ENCODE data around the gene SLIT1. TPM values are rescaled to one million over a fixed set of nuclear protein-coding genes. Genes with fewer than 3 reads are reported as not detected.

The SLIT1 gene
- total RNA-seq, 1 experiment from 2014 or later = 0.41 TPM

DNA sequence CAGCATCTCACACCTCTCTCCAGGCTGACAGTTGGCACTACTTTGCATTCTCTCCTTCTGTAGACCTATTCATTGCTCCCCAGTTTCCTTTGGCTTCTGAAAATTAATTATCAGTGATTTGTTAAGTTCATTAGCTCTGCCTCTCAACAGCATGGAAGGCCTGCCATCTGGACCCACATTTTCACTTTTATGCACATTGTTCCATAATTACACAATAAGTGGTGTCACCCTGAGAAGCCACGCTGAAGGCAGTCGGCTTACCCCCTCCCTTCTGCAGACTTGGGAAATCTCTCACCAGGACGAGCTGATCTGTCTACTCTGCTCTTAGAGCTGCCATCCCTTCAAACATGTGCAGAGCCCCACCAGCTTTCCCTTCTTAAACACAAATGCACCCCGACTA, 64.7 kb downstream of the SLIT1 start:
- Mint-ChIP-seq H3K4me1 (ENCODE audit: low read depth, unreplicated experiment) (no peaks in the 10 kb centered on the region), H3K9me3 (ENCODE audit: unreplicated experiment) (no peaks in the 10 kb centered on the region), H3K27me3 (ENCODE audit: insufficient read depth, unreplicated experiment) (peaks cover 29% of the 10 kb centered on the region), H3K4me3 (ENCODE audit: unreplicated experiment) (no peak overlapping the region), H3K27ac (ENCODE audit: unreplicated experiment) (no peak overlapping the region), H3K36me3 (ENCODE audit: insufficient read depth, unreplicated experiment) (no peaks in the 10 kb centered on the region)
- intact Hi-C loops (cut with micrococcal nuclease; ENCODE audit: unreplicated experiment) = no loop called here
- no peaks in the 10 kb centered on the region for H3K4me1 ChIP-seq
- POLR2A ChIA-PET = no interaction called here
- no TSS peak for BruUV-seq (replicated peaks)
- TF ChIP-seq, protein P1, sequence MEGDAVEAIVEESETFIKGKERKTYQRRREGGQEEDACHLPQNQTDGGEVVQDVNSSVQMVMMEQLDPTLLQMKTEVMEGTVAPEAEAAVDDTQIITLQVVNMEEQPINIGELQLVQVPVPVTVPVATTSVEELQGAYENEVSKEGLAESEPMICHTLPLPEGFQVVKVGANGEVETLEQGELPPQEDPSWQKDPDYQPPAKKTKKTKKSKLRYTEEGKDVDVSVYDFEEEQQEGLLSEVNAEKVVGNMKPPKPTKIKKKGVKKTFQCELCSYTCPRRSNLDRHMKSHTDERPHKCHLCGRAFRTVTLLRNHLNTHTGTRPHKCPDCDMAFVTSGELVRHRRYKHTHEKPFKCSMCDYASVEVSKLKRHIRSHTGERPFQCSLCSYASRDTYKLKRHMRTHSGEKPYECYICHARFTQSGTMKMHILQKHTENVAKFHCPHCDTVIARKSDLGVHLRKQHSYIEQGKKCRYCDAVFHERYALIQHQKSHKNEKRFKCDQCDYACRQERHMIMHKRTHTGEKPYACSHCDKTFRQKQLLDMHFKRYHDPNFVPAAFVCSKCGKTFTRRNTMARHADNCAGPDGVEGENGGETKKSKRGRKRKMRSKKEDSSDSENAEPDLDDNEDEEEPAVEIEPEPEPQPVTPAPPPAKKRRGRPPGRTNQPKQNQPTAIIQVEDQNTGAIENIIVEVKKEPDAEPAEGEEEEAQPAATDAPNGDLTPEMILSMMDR (IDR thresholded peaks at IDR 0.05; ENCODE audit: insufficient read depth in 1 of 2, low read depth in 1 of 2, low read length in 1 of 2, severe bottlenecking in 1 of 2, unreplicated experiment in 1 of 2) = no peak
- no peaks in the 10 kb centered on the region for H3K36me3 ChIP-seq (ENCODE audit: control insufficient read depth, insufficient read depth, low read length)
- H3K9me3 ChIP-seq = no peaks in the 10 kb centered on the region
- no peak overlapping the region for H3K4me3 ChIP-seq (ENCODE audit: low read depth, low read length)
- no peak for DNase-seq
- CTCF ChIA-PET = interaction anchor here (1.1 kb wide), 1 partner anchor 48 kb away, joined by 3 read pairs; no protein-coding TSS in a partner anchor
- no peaks in the 10 kb centered on the region; the same call in 1 of the 2 replicates for H3K27me3 ChIP-seq (replicated peaks; ENCODE audit: control insufficient read depth, insufficient read depth, low read length)

- Mint-ChIP-seq H3K27me3 (ENCODE audit: insufficient read depth, unreplicated experiment) (peaks cover 29% of the 10 kb centered on the region), H3K27ac (ENCODE audit: unreplicated experiment) (no peak overlapping the region), H3K4me1 (ENCODE audit: low read depth, unreplicated experiment) (no peaks in the 10 kb centered on the region), H3K9me3 (ENCODE audit: unreplicated experiment) (no peaks in the 10 kb centered on the region), H3K36me3 (ENCODE audit: insufficient read depth, unreplicated experiment) (no peaks in the 10 kb centered on the region), H3K4me3 (ENCODE audit: unreplicated experiment) (no peak overlapping the region)
- BruUV-seq (replicated peaks) = no TSS peak
- ChIA-PET POLR2A (no interaction called here), CTCF (no interaction called here)
- Histone ChIP-seq H3K4me3 (ENCODE audit: low read depth, low read length) (no peak overlapping the region), H3K9me3 (no peaks in the 10 kb centered on the region), H3K36me3 (ENCODE audit: control insufficient read depth, insufficient read depth, low read length) (no peaks in the 10 kb centered on the region), H3K4me1 (no peaks in the 10 kb centered on the region), H3K27me3 (replicated peaks; ENCODE audit: control insufficient read depth, insufficient read depth, low read length) (no peaks in the 10 kb centered on the region; the same call in 1 of the 2 replicates)
- no peak for DNase-seq
- intact Hi-C loops (cut with micrococcal nuclease; ENCODE audit: unreplicated experiment) = no loop called here
- TF ChIP-seq, protein P1 (IDR thresholded peaks at IDR 0.05; ENCODE audit: insufficient read depth in 1 of 2, low read depth in 1 of 2, low read length in 1 of 2, severe bottlenecking in 1 of 2, unreplicated experiment in 1 of 2) = no peak
Observed at GRCh38 chr10:97120370-97120769, 65.4 kb downstream of the SLIT1 start.

DNA sequence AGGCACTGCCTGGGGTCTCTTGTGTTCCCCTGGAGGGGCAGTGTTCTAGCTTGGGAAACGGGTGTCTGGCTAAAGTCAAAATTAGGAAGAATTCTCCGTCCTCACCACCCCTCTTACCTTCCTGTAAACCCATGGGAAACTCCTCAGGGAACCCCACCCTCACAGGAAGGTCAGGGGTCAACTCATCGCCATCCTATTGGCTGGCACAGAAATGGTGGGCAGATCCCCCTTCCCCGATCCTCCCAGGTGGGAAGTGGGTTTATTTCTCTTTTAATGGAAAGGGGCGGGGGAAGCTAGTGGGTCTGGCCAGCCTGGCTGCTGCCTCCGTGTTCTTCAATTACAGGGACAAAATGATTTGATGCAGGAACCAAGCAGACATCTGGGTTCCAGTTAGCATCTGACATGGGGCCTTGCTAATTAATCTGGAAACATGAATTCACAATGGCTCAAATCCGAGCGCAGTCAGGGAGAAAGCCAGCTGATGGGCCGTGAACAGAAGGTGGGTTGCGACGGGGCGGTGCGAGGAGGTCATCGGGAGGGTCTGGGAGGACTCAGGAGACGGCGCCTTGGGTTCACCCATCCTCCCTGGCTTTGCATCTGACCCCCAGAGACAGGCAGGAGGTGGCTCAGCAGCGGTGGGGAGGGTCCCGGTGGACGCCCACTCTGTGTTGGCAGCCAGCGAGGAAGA, 66.6 kb downstream of the SLIT1 start:
- DNase-seq = no peak
- ChIA-PET POLR2A (no interaction called here), CTCF (no interaction called here)
- Mint-ChIP-seq H3K27me3 (ENCODE audit: insufficient read depth, unreplicated experiment) (peaks cover 22% of the 10 kb centered on the region), H3K36me3 (ENCODE audit: insufficient read depth, unreplicated experiment) (no peaks in the 10 kb centered on the region), H3K4me3 (ENCODE audit: unreplicated experiment) (no peak overlapping the region), H3K9me3 (ENCODE audit: unreplicated experiment) (no peaks in the 10 kb centered on the region), H3K4me1 (ENCODE audit: low read depth, unreplicated experiment) (no peaks in the 10 kb centered on the region), H3K27ac (ENCODE audit: unreplicated experiment) (no peak overlapping the region)
- Histone ChIP-seq H3K36me3 (ENCODE audit: control insufficient read depth, insufficient read depth, low read length) (no peaks in the 10 kb centered on the region), H3K9me3 (no peaks in the 10 kb centered on the region), H3K27me3 (replicated peaks; ENCODE audit: control insufficient read depth, insufficient read depth, low read length) (no peaks in the 10 kb centered on the region; the same call in 1 of the 2 replicates), H3K4me1 (no peaks in the 10 kb centered on the region), H3K4me3 (ENCODE audit: low read depth, low read length) (no peak overlapping the region)
- intact Hi-C loops (cut with micrococcal nuclease; ENCODE audit: unreplicated experiment) = no loop called here
- no TSS peak for BruUV-seq (replicated peaks)
- TF ChIP-seq, protein P1 (IDR thresholded peaks at IDR 0.05; ENCODE audit: insufficient read depth in 1 of 2, low read depth in 1 of 2, low read length in 1 of 2, severe bottlenecking in 1 of 2, unreplicated experiment in 1 of 2) = no peak

Measured in Caco-2 (cell line).